ENCODE results near the gene RNASET2.
"Not testable (repeated sequence)": the region's sequence is repeated elsewhere in the genome, so short reads cannot be mapped to it uniquely, and the experiment has no call there.

RNASET2 gene

GRCh38 chr6:166903027-166903426, 53.3 kb downstream of the RNASET2 start:
- no peak for DNase-seq (ENCODE audit: low read depth in 3 of 3)

DNA sequence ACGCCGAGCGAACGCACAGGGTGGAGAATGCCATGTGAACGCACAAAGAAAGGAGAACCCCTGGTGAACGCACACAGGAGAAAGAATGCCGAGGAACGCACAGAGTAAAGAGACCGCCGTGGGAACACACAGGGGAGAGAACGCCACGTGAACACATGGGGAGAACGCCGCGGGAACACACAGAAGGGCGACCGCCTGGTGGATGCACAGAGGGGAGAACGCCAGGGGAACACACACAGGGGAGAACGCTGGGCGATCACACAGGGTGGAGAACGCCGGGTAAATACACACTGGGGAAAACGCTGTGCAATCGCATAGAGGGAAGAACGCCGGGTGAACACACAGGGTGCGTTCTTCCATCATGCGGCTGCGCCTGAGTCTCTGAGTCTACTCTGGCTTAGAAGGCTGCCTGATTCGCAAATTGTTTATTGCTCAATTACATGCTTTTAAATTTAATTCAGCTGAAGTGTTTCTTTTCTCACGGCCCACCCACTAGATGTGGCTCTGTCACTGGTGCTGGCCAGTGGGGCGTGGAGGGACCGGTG, 54.1 kb downstream of the RNASET2 start:
- DNase-seq (ENCODE audit: low read depth in 3 of 3), result no peak

DNA sequence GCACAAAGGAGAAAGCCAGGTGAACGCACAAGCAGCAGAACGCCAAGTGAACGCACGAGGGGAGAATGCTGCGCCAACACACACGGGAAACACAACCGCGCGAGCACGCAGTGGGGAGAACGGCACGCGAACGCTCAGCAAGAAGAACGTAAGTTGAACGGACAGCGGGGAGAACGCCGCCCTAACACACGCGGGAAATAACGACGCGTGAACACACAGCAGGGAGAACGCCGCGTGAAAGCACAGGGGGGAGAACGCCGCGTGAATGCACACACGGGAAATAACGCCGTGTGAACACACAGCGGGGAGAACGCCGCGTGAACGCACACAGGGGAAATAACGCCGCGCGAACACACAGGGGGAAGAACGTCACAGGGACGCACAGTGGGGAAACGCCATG, 54.7 kb downstream of the RNASET2 start:
- DNase-seq (ENCODE audit: low read depth in 3 of 3), result no peak

GRCh38 chr6:166900956-166901607, 55.3 kb downstream of the RNASET2 start:
- DNase-seq (ENCODE audit: low read depth in 3 of 3), result no peak

DNA sequence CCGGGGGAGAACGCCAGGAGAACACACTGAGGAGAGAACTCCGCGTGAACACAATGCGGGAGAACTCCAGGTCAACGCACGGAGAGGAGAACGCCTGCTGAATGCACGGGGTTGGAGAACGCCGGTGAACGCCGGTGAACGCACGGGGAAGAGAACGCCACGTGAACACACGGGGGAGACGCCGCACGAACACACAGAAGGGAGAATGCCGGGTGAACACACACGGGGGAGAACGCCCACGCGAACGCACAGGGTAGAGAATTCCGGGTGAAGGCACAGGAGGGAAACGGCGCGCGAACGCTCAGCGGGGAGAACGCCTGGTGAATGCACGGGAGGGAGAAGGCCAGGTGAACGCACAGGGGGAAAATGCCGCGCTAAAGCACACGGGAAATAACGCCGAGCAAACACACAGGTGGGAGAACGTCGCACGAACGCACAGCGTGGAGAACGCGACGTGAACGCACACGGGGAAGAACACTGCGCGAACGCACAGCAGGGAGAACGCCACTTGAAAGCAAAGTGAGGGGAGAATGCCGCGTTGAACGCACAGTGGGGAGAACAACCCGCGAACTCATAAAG, 56.1 kb downstream of the RNASET2 start:
- no peak for DNase-seq (ENCODE audit: low read depth in 3 of 3)

GRCh38 chr6:166898910-166899309, 57.4 kb downstream of the RNASET2 start:
- DNase-seq (ENCODE audit: low read depth in 3 of 3), result no peak

DNA sequence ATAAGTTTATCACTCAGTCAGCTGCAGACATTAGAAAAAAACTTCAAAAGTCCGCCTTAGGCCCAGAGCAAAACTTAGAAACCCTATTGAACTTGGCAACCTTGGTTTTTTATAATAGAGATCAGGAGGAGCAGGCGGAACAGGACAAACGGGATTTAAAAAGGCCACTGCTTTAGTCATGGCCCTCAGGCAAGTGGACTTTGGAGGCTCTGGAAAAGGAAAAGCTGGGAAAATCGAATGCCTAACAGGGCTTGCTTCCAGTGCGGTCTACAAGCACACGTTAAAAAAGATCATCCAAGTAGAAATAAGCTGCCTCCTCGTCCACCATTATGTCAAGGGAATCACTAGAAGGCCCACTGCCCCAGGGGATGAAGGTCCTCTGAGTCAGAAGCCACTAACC, 61.7 kb downstream of the RNASET2 start:
- not testable (repeated sequence) for DNase-seq (ENCODE audit: low read depth in 3 of 3)

- DNase-seq (ENCODE audit: low read depth in 3 of 3), result not testable (repeated sequence)
Measured at GRCh38 chr6:166892472-166892871, 63.9 kb downstream of the RNASET2 start.

GRCh38 chr6:166886773-166887172, 69.6 kb downstream of the RNASET2 start:
- not testable (repeated sequence) for DNase-seq (ENCODE audit: low read depth in 3 of 3)

DNA sequence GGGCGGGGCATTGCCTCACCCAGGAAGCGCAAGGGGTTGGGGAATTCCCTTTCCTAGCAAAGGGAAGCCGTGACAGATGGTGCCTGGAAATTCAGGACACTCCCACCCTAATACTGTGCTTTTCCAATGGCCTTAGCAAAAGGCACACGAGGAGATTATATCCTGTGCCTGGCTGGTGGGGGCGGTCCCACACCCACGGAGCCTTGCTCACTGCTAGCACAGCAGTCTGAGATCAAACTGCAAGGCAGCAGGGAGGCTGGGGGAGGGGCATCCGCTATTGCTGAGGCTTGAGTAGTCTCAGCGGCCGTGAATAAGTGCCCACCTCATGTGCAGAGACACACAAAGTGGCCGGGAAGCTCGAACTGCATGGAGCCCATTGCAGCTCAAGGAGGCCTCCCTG, 71.4 kb downstream of the RNASET2 start:
- not testable (repeated sequence) for DNase-seq (ENCODE audit: low read depth in 3 of 3)

DNA sequence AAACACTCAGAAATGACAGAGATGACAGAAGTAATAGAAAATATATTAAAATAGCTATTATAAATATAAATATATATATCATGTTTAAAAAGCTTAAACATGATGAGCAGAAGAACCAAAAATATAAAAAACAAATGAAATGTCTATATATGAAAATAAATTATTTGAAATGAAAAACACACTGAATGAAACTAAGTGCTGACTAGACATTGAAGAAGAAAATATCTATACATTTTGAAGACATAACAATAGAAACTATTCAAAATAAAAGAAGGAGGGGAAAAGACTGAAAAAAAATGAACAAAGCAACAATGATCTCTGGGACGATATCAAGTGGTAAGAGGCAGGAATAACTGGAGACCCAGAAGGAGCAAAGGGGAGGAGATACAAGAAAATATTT, 76.8 kb downstream of the RNASET2 start:
- no peak for DNase-seq (ENCODE audit: low read depth in 3 of 3)

Measured in stimulated activated CD4-positive, alpha-beta T cell treated with anti-CD3 and anti-CD28 coated beads, TNF-alpha, amount 100 ng/mL, for 24 hours (primary cell).